Measurements from ENCODE around the gene MYO15A.

Gene MYO15A

DNA sequence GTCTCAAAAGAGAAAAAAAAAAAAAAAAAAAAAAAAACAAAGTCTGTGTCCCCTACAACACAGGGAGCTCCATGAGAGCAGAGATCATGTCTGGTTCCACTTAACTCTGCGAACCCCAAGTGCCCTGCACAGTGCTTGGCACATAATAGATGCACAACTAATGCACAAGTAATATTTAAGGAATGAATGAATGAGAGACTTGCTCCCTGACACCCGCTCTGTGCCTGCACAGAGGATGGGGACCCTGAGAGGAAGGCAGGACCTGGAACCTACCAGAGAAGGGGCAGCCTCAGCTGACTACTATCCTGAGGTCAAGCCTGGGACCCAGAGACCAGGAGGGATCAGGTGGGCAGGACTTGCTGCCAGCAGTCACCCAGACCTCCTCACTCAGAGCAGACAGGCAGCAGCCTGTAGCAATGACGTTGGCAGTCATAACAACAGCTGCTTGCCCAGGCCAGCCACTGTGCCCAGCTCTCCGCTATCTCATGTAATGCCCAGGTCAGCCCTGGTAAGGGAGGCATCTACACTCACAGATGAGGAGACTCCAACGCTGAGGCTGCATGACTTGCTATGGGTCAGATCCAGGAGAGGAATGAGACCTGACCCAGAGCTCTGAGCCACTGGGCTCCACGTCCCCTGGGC, 2.9 kb downstream of the MYO15A start:
- H3K27ac ChIP-seq = no peak overlapping the region
- no peak for TF ChIP-seq ZFX (IDR thresholded peaks at IDR 0.05; ENCODE audit: borderline replicate concordance)
- TF ChIP-seq, protein P1, sequence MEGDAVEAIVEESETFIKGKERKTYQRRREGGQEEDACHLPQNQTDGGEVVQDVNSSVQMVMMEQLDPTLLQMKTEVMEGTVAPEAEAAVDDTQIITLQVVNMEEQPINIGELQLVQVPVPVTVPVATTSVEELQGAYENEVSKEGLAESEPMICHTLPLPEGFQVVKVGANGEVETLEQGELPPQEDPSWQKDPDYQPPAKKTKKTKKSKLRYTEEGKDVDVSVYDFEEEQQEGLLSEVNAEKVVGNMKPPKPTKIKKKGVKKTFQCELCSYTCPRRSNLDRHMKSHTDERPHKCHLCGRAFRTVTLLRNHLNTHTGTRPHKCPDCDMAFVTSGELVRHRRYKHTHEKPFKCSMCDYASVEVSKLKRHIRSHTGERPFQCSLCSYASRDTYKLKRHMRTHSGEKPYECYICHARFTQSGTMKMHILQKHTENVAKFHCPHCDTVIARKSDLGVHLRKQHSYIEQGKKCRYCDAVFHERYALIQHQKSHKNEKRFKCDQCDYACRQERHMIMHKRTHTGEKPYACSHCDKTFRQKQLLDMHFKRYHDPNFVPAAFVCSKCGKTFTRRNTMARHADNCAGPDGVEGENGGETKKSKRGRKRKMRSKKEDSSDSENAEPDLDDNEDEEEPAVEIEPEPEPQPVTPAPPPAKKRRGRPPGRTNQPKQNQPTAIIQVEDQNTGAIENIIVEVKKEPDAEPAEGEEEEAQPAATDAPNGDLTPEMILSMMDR (IDR thresholded peaks at IDR 0.05) = no peak

DNA sequence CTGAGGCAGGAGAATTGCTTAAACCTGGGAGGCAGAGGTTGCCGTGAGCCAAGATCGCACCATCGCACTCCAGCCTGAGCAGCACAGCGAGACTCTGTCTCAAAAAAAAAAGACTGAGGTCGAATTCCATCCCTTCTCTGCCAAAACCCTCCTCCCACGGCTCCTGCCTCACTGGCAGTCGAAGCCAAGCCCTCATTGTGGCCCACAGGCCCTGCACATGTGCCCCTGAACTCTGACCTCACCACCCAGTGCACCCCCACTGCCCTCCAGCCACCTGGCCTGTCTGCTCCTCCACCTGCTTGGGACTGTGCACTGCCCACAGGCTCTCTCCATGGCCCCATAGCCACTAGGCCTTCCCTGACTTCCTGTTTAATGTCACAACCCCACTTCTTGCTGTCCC, 7.0 kb downstream of the MYO15A start:
- TF ChIP-seq, protein P1 (IDR thresholded peaks at IDR 0.05) = no peak
- TF ChIP-seq ZFX (IDR thresholded peaks at IDR 0.05; ENCODE audit: borderline replicate concordance) = no peak
- no peak overlapping the region for H3K27ac ChIP-seq

DNA sequence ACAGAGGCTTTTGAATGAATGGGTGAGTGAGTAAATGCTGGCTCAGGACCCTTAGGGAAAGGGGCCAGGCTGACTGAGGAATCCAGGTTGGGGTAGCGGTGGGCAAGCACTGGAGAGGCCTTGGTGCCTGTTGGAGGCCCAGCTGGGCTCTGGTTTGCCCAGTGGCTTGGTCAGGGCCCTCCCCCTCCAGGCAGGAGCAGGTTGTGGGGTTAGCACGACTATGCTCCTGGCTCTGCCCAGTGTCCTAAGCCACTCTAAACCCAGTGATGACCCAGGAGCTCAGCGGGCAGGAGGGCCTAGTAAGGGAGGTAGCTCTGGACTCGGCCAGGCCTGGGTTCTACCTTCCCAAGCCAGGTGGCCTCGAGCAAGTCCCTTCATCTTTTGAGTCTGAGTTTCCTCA, 7.5 kb downstream of the MYO15A start:
- H3K27ac ChIP-seq = no peak overlapping the region
- no peak for TF ChIP-seq ZFX (IDR thresholded peaks at IDR 0.05; ENCODE audit: borderline replicate concordance)
- TF ChIP-seq, protein P1 (IDR thresholded peaks at IDR 0.05) = no peak

DNA sequence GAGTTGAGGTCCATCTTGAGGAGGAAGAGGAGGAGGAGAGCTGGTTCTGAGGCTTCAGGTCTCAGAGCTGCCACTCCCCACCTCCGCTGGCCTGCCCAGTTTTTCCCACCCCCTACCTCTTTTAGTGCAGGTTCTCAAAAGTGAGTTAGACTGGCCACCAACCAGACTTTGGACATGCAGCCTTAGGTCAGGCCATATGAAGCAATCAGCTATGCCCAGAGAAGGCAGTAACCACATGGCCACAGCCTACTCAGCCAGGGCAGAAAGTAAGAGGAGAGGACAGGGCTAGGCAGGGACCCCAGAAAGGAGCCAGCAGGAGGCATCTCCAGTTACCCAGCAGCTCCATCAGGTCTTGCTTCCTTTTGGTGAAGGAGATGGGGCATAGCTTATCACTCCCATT, 9.0 kb downstream of the MYO15A start:
- H3K27ac ChIP-seq = no peak overlapping the region
- no peak for TF ChIP-seq ZFX (IDR thresholded peaks at IDR 0.05; ENCODE audit: borderline replicate concordance)
- TF ChIP-seq, protein P1 (IDR thresholded peaks at IDR 0.05) = no peak

DNA sequence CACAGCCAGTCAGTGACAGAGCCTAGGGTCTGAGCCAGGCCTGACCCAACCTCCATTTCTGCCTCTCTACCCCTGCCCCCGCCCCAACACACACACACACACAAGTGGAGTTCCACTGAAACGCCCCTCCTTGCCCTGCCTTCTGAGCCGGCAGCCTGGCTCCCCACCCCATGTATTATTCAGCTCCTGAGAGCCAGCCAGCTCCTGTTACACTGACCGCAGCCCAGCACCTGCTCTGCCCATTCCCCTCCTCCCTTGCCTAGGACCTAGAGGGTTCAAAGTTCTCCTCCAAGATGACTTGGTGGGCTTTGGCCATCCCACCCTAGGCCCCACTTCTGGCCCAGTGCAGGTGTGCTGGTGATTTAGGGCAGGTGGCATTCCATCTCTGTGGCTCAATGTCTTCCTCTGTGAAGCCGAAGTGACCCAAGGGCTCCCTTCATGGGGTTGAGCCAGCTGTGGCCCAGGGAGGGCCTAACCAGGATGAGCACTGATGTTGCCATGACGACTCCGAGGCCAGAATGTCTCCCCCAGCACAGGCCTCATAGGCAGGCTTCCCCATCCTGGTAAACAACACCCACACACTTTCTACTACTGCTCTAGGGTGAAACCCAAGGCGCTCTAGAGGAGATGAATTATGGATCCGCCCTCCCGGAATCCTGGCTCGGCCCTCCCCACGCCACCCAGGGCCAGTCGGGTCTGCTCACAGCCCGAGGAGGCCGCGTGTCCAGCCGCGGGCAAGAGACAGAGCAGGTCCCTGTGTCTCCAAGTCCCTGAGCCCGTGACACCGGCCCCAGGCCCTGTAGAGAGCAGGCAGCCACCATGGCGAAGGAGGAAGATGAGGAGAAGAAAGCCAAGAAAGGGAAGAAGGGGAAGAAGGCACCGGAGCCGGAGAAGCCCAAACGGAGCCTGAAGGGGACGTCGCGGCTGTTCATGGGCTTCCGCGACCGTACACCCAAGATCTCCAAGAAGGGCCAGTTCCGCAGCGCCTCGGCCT, 9.7 kb downstream of the MYO15A start:
- no peak overlapping the region for H3K27ac ChIP-seq
- no peak for TF ChIP-seq ZFX (IDR thresholded peaks at IDR 0.05; ENCODE audit: borderline replicate concordance)
- TF ChIP-seq, protein P1 (IDR thresholded peaks at IDR 0.05) = no peak

DNA sequence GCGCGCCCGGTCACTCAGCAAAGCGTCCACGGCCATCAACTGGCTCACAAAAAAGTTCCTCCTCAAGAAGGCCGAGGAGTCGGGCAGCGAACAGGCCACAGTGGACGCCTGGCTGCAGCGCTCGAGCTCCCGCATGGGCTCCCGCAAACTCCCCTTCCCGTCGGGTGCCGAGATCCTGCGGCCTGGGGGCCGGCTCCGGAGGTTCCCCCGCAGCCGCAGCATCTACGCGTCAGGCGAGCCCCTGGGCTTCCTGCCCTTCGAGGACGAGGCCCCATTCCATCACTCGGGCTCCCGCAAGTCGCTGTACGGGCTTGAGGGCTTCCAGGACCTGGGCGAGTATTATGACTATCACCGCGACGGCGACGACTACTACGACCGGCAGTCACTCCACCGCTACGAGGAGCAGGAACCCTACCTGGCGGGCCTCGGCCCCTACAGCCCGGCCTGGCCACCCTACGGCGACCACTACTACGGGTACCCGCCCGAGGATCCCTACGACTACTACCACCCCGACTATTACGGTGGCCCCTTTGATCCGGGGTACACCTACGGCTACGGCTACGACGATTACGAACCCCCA, 10.7 kb downstream of the MYO15A start:
- no peak overlapping the region for H3K27ac ChIP-seq
- TF ChIP-seq, protein P1 (IDR thresholded peaks at IDR 0.05) = no peak
- TF ChIP-seq ZFX (IDR thresholded peaks at IDR 0.05; ENCODE audit: borderline replicate concordance) = no peak

All from 22Rv1 (cell line).